Measurements from ENCODE around the gene SPR.

Gene SPR

DNA sequence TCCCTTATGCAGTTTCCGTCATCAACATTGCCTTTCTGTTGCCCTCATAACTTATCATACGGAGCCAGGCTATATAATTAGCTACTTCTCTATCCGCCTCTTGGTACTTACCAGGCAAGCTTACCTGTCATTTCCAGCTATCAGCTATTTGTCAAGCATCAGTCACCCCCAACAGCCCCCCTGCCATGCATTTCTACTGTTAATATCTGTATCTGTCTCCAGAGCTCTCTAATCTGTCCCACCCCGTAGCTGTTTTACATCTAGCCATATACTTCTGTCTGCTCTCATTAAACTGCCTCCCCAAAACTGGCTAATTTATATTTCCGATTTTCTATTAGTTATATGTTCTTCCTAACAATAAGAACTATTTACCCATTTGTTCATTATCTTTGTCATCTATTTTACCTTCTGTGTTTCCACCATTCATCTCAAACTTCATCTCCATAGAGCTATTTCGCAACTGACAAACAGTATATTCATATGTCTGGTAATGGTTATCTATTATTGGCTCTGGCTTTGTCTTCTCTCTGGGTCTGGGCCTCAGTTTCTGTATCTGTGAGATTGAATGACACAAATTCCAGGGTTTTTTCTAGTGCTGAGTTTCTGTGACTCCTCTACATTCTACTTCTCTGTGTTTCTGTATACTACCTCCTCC lies 39.7 kb downstream of the SPR start:
- no peak overlapping the region for H3K27ac ChIP-seq
- no peak for DNase-seq
- TF ChIP-seq CTCF (IDR thresholded peaks at IDR 0.05) = no peak
- no peaks in the 10 kb centered on the region for H3K9me3 ChIP-seq
- intact Hi-C loops (cut with DNase I; ENCODE audit: low total_unique reads) = no loop called here
- H3K36me3 ChIP-seq = no peaks in the 10 kb centered on the region
- peaks cover 8 to 82% of the 10 kb centered on the region in 2 donors for H3K27me3 ChIP-seq
- peaks cover 0 to 20% (median 12%) of the 10 kb centered on the region in 4 donors for H3K4me1 ChIP-seq
- no peak overlapping the region for H3K4me3 ChIP-seq

DNA sequence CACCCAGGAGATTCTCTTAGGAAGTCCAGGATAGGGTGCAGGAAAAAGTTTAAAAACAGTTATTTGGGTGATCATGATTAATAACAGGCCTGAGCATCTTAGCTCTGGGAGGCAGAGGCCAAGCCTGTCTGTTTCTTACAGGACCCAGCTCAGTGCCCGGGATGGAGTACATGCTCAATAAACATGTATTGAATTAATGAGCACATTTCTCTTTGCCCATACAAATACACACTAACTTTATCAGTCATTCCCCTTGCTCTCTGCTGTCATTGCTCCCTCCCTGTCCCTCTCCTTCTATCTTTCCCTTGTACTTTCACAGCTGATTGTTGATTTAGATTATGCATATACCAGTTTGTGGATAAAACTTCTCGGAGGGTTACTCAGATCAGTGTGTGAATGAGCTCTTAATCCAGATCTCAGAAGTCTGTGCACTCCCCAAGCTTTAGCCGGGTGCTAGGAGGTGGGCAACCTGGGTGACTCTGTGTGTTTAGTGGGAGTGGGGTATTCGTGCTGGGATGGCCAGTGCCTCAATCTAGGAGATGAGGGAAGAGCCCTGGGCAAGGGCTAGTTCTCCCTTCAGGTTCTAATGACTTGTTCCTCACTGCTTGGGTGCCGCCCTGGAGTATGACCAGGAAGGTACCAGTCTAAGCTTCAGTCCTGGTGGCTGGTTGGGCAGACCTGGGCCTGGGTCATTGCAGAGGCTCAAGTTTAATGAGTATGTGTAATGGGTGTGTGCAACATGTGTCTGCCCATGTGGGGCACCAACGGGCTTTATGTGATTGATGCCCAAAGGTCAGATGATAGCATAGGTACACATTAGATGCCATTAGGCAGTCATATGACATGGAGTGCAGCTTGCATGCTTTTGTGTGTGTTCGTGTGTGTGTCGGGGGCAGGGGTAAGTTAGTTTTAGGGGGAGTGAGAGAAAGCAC lies 40.7 kb downstream of the SPR start:
- DNase-seq = no peak
- intact Hi-C loops (cut with DNase I; ENCODE audit: low total_unique reads) = no loop called here
- H3K4me3 ChIP-seq = no peak overlapping the region
- no peaks in the 10 kb centered on the region for H3K9me3 ChIP-seq
- peaks cover 0 to 20% (median 12%) of the 10 kb centered on the region in 4 donors for H3K4me1 ChIP-seq
- H3K27ac ChIP-seq = no peak overlapping the region
- TF ChIP-seq CTCF (IDR thresholded peaks at IDR 0.05) = no peak
- no peaks in the 10 kb centered on the region for H3K36me3 ChIP-seq
- H3K27me3 ChIP-seq = peaks cover 8 to 75% of the 10 kb centered on the region in 2 donors

- DNase-seq = no peak
- no peaks in the 10 kb centered on the region for H3K9me3 ChIP-seq
- TF ChIP-seq CTCF (IDR thresholded peaks at IDR 0.05) = no peak
- H3K27me3 ChIP-seq = peaks cover 8 to 68% of the 10 kb centered on the region in 2 donors
- H3K27ac ChIP-seq = no peak overlapping the region
- H3K36me3 ChIP-seq = no peaks in the 10 kb centered on the region
- no peak overlapping the region for H3K4me3 ChIP-seq
- peaks cover 0 to 15% (median 10%) of the 10 kb centered on the region in 4 donors for H3K4me1 ChIP-seq
- intact Hi-C loops (cut with DNase I; ENCODE audit: low total_unique reads) = no loop called here
Measured at GRCh38 chr2:72929010-72929409, 41.8 kb downstream of the SPR start.

- no peaks in the 10 kb centered on the region for H3K36me3 ChIP-seq
- intact Hi-C loops (cut with DNase I; ENCODE audit: low total_unique reads) = no loop called here
- peak; percentile 5 to 43 for DNase-seq
- H3K4me1 ChIP-seq = peaks cover 0 to 1% (median 0%) of the 10 kb centered on the region in 4 donors
- no peak for TF ChIP-seq CTCF (IDR thresholded peaks at IDR 0.05)
- H3K9me3 ChIP-seq = no peaks in the 10 kb centered on the region
- peaks cover 0 to 61% of the 10 kb centered on the region in 2 donors for H3K27me3 ChIP-seq
- H3K27ac ChIP-seq = no peak overlapping the region
- H3K4me3 ChIP-seq = no peak overlapping the region
Measured at GRCh38 chr2:72931280-72931910, 44.2 kb downstream of the SPR start.

- TF ChIP-seq CTCF (IDR thresholded peaks at IDR 0.05) = no peak
- peaks cover 0 to 54% of the 10 kb centered on the region in 2 donors for H3K27me3 ChIP-seq
- intact Hi-C loops (cut with DNase I; ENCODE audit: low total_unique reads) = no loop called here
- H3K4me3 ChIP-seq = no peak overlapping the region
- no peaks in the 10 kb centered on the region for H3K36me3 ChIP-seq
- DNase-seq = peak in 1 of 2 donors; percentile 51
- H3K9me3 ChIP-seq = no peaks in the 10 kb centered on the region
- no peak overlapping the region for H3K27ac ChIP-seq
- peaks cover 0 to 7% (median 0%) of the 10 kb centered on the region in 4 donors for H3K4me1 ChIP-seq
Measured at GRCh38 chr2:72932045-72932740, 45.0 kb downstream of the SPR start.
